ENCODE data around the gene KCNN2. TPM values are rescaled to one million over a fixed set of nuclear protein-coding genes. Genes with fewer than 3 reads are reported as not detected.

The KCNN2 gene
- total and polyA plus RNA-seq, 2 of the 8 experiments (the other 6 are each of a cell fraction or from before 2014, with no cell fraction given), result 13.1 to 18.6 TPM

DNA sequence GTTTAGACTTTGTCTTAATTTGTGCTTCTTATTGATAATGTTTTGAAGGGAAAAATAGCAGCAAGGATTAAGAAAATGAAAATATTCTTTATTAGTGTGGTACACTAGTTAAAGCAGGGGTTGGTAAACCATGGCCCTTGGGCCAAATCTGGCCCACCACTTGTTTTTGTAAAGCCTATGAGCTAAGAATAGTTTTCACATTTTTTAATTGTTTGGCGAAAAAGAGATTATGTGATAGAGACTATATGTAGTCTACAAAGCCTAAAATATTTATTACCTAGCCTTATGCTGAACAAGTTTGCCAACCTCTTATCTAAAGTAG, 57.2 kb downstream of the KCNN2 start:
- H3K4me3 ChIP-seq (ENCODE audit: extremely low read depth in 1 of 4, insufficient read depth in 2 of 4, low read depth in 3 of 4, low read length in 4 of 4), result no peak overlapping the region
- FAIRE-seq, result no peak
- no peaks in the 10 kb centered on the region for H3K36me3 ChIP-seq (ENCODE audit: control insufficient read depth in 2 of 4, insufficient read depth in 4 of 4, low read length in 3 of 4)
- no peaks in the 10 kb centered on the region for H3K9me3 ChIP-seq (ENCODE audit: insufficient read depth in 2 of 2, low read depth in 1 of 2, low read length in 1 of 2)
- CTCF ChIA-PET (ENCODE audit: partially characterized antibody), result interaction anchor here (1.5 to 1.9 kb wide), 4 partner anchors 15 to 59 kb away, joined by 3 to 10 read pairs (median 6); no protein-coding TSS in a partner anchor
- no peak overlapping the region for H4K5ac ChIP-seq (ENCODE audit: insufficient read length, low read depth, low read length)
- H3K23ac ChIP-seq (ENCODE audit: insufficient read length), result no peak overlapping the region
- H3K18ac ChIP-seq (ENCODE audit: extremely low read depth, low read length), result no peak overlapping the region
- H3K79me1 ChIP-seq (ENCODE audit: low read depth, low read length), result peaks cover 5% of the 10 kb centered on the region
- WGBS, 2 experiments (ENCODE audit: extremely low coverage in 1 of 2, insufficient coverage in 1 of 2, insufficient read length in 1 of 2, insufficient replicate concordance in 2 of 2, low coverage in 1 of 2, low lambda C conversion rate in 2 of 2, missing lambda C conversion rate in 1 of 2), result 92% methylated on average over 1 of the region's 1 CpG; no CpG with 5 or more reads in 1 of the 2 experiments
- POLR2A ChIA-PET (ENCODE audit: partially characterized antibody), result no interaction called here
- H4K20me1 ChIP-seq (replicated peaks in 1 of 2; ENCODE audit: control insufficient read depth in 1 of 2, insufficient read depth in 2 of 2, low read length in 2 of 2), result peaks cover 1 to 4% of the 10 kb centered on the region in 2 experiments
- H2BK120ac ChIP-seq (replicated peaks; ENCODE audit: low read depth, low read length), result no peak overlapping the region
- H3K4ac ChIP-seq (replicated peaks; ENCODE audit: insufficient read length, low read depth, low read length), result no peak overlapping the region
- no peak overlapping the region for H4K91ac ChIP-seq (replicated peaks; ENCODE audit: insufficient read length, low read length)
- no peak overlapping the region for H3K56ac ChIP-seq (replicated peaks; ENCODE audit: insufficient read length, low read depth, low read length)
- H4K8ac ChIP-seq (ENCODE audit: extremely low read depth, insufficient read depth, low read length), result no peak overlapping the region
- no peak overlapping the region for H3K14ac ChIP-seq (ENCODE audit: insufficient read length)
- H3K4me2 ChIP-seq (ENCODE audit: insufficient read depth in 1 of 2, low read depth in 2 of 2, low read length in 2 of 2), result no peak overlapping the region
- no peak overlapping the region for H2AFZ ChIP-seq (ENCODE audit: low read length)
- H3K9ac ChIP-seq (replicated peaks in 1 of 4; ENCODE audit: extremely low read depth in 1 of 4, low read depth in 3 of 4, low read length in 3 of 4), result no peak overlapping the region
- no peaks in the 10 kb centered on the region for H3K27me3 ChIP-seq (replicated peaks in 1 of 4; ENCODE audit: control insufficient read depth in 3 of 4, extremely low read depth in 1 of 4, insufficient read depth in 3 of 4, low read length in 3 of 4)
- no peak overlapping the region for H2BK5ac ChIP-seq (ENCODE audit: low read depth, low read length)
- no peak overlapping the region for H2AK5ac ChIP-seq (ENCODE audit: low read depth, low read length)
- no peaks in the 10 kb centered on the region for H3K23me2 ChIP-seq (ENCODE audit: low read depth, low read length)
- no peak overlapping the region for H3K27ac ChIP-seq (ENCODE audit: low read depth, low read length)
- peaks cover 4 to 99% of the 10 kb centered on the region in 2 experiments for H3K79me2 ChIP-seq (ENCODE audit: control insufficient read depth in 1 of 2, insufficient read depth in 2 of 2, low read length in 2 of 2)
- no peak overlapping the region for H2BK12ac ChIP-seq (ENCODE audit: low read depth, low read length)
- H2BK15ac ChIP-seq (ENCODE audit: low read length), result no peak overlapping the region
- peaks cover 0 to 4% (median 1%) of the 10 kb centered on the region in 4 experiments; a peak in 2 of 7 replicates for H3K4me1 ChIP-seq (replicated peaks in 1 of 4; ENCODE audit: control insufficient read depth in 3 of 4, insufficient read depth in 4 of 4, low read length in 3 of 4)
- H2BK20ac ChIP-seq (ENCODE audit: low read length), result no peak overlapping the region
- no peak for DNase-seq (ENCODE audit: low read depth in 1 of 2, low spot score in 2 of 2)
- TF ChIP-seq SAP30 (IDR thresholded peaks at IDR 0.05; ENCODE audit: insufficient read depth, insufficient replicate concordance, low read length), result no peak
- no peak for TF ChIP-seq KDM4A (IDR thresholded peaks at IDR 0.05; ENCODE audit: low read depth, low read length, severe bottlenecking)
- no peak for TF ChIP-seq SUZ12 (IDR thresholded peaks at IDR 0.05; ENCODE audit: low read length)
- TF ChIP-seq HDAC2 (IDR thresholded peaks at IDR 0.05; ENCODE audit: borderline replicate concordance in 1 of 2, low read depth in 2 of 2, low read length in 2 of 2), result no peak
- TF ChIP-seq YY1 (IDR thresholded peaks at IDR 0.05; ENCODE audit: low read depth, low read length), result no peak
- TF ChIP-seq CHD1 (IDR thresholded peaks at IDR 0.05; ENCODE audit: low read depth, low read length), result no peak
- TF ChIP-seq TEAD4 (IDR thresholded peaks at IDR 0.05; ENCODE audit: low read depth, low read length), result no peak
- TF ChIP-seq KDM5A (IDR thresholded peaks at IDR 0.05; ENCODE audit: low read length), result no peak
- TF ChIP-seq RNF2 (IDR thresholded peaks at IDR 0.05; ENCODE audit: borderline replicate concordance, low read depth, low read length, missing control alignments, poor library complexity, severe bottlenecking), result no peak
- TF ChIP-seq BRCA1 (IDR thresholded peaks at IDR 0.05; ENCODE audit: low read depth, low read length), result no peak
- TF ChIP-seq, protein P1, sequence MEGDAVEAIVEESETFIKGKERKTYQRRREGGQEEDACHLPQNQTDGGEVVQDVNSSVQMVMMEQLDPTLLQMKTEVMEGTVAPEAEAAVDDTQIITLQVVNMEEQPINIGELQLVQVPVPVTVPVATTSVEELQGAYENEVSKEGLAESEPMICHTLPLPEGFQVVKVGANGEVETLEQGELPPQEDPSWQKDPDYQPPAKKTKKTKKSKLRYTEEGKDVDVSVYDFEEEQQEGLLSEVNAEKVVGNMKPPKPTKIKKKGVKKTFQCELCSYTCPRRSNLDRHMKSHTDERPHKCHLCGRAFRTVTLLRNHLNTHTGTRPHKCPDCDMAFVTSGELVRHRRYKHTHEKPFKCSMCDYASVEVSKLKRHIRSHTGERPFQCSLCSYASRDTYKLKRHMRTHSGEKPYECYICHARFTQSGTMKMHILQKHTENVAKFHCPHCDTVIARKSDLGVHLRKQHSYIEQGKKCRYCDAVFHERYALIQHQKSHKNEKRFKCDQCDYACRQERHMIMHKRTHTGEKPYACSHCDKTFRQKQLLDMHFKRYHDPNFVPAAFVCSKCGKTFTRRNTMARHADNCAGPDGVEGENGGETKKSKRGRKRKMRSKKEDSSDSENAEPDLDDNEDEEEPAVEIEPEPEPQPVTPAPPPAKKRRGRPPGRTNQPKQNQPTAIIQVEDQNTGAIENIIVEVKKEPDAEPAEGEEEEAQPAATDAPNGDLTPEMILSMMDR (IDR thresholded peaks at IDR 0.05; ENCODE audit: control extremely low read depth in 1 of 3, insufficient read depth in 1 of 3, low read depth in 1 of 3, low read length in 3 of 3), result no peak
- no peak for TF ChIP-seq POLR2A (IDR thresholded peaks at IDR 0.05; ENCODE audit: control extremely low read depth in 1 of 2, low read depth in 2 of 2, low read length in 2 of 2)
